Measurements from ENCODE around the gene LCMT1.
"Not testable (repeated sequence)": the region's sequence is repeated elsewhere in the genome, so short reads cannot be mapped to it uniquely, and the experiment has no call there.

Gene LCMT1

DNA sequence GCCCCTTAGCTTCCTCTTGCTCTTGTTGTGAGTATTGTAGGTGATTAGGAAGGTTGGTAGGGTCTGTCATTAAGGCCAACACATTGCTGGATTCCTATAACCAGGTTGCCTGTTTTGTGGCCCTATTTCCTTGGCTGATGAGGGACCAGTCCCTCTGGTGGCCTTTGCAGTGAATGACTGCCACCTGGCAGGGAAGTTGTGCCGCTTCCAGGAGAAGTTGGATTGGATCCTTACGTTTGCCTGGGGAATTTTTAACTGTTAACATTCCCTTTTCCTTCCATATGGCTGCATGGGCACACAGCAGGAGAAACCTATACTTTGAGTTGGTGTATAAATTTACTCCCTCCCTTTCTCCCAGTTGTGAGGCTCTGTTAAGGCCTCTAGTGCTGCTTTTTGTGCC, 32.4 kb downstream of the LCMT1 start:
- Mint-ChIP-seq H3K27ac (no peak overlapping the region), H3K4me1 (no peaks in the 10 kb centered on the region), H3K4me3 (no peak overlapping the region), H3K9me3 (no peaks in the 10 kb centered on the region), H3K27me3 (no peaks in the 10 kb centered on the region), H3K36me3 (peaks cover 15% of the 10 kb centered on the region)
- DNase-seq (ENCODE audit: low spot score in 2 of 2) (no peak), ATAC-seq (ENCODE audit: low read depth) (no peak)

DNA sequence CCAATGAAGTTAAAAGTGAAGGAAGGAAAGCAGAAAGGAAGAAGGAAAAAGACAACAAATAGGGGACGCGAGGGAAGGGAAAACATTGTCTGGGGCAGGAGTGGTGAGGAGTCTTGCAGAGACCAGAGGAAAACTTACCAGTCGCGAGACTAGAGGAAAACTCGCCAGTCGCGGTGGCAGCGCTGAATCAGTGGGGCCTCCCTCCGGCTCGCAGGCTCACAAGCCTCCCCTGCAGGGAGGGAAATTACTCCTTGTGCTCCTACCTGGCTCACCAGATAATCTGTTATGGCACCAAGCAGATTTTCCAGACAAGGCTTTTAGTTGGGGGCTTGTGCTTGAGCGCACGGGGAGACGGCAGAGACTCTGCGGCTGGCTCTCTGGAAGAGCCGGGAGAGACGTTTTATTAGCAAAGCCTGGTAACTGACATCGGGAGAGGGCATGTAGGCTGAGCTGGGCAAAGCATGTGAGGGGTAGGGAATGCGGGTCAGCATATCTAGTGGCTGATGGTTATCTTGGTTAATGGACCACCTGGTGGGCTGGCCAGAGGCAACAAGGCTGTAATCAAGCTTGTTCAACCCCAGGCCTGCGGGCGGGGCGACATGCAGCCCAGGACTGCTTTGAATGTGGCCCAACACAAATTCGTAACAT, 37.1 kb downstream of the LCMT1 start:
- no peak overlapping the region for H3K4me3 Mint-ChIP-seq
- no peaks in the 10 kb centered on the region for H3K4me1 Mint-ChIP-seq
- H3K27me3 Mint-ChIP-seq, result no peaks in the 10 kb centered on the region
- H3K27ac Mint-ChIP-seq, result no peak overlapping the region
- ATAC-seq (ENCODE audit: low read depth), result no peak
- no peaks in the 10 kb centered on the region for H3K9me3 Mint-ChIP-seq
- DNase-seq (ENCODE audit: low spot score in 2 of 2), result no peak
- H3K36me3 Mint-ChIP-seq, result peaks cover 15% of the 10 kb centered on the region

DNA sequence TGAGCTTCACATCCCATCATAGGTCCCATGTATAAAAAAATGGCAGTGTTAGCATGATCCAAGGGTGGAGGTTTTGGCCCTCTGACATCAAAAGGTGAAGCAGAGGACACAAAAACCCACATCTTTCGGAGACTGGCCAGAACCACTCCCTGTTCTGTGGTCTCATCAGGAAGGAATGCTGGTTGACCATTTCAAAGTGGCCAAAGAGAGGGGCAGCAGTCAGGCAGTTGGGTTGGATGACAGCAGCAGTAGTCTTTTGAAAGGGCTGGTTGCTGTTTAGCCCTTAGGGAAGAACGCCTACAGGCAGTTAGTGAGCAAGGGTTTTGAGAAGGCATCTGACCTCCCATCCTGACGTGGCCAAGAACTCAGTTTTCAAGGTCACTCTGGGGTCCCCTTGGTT, 40.5 kb downstream of the LCMT1 start:
- Mint-ChIP-seq H3K4me3 (no peak overlapping the region), H3K4me1 (no peaks in the 10 kb centered on the region), H3K27me3 (no peaks in the 10 kb centered on the region), H3K9me3 (no peaks in the 10 kb centered on the region), H3K27ac (no peak overlapping the region), H3K36me3 (peaks cover 25% of the 10 kb centered on the region)
- no peak for DNase-seq (ENCODE audit: low spot score in 2 of 2)
- ATAC-seq (ENCODE audit: low read depth), result no peak

DNA sequence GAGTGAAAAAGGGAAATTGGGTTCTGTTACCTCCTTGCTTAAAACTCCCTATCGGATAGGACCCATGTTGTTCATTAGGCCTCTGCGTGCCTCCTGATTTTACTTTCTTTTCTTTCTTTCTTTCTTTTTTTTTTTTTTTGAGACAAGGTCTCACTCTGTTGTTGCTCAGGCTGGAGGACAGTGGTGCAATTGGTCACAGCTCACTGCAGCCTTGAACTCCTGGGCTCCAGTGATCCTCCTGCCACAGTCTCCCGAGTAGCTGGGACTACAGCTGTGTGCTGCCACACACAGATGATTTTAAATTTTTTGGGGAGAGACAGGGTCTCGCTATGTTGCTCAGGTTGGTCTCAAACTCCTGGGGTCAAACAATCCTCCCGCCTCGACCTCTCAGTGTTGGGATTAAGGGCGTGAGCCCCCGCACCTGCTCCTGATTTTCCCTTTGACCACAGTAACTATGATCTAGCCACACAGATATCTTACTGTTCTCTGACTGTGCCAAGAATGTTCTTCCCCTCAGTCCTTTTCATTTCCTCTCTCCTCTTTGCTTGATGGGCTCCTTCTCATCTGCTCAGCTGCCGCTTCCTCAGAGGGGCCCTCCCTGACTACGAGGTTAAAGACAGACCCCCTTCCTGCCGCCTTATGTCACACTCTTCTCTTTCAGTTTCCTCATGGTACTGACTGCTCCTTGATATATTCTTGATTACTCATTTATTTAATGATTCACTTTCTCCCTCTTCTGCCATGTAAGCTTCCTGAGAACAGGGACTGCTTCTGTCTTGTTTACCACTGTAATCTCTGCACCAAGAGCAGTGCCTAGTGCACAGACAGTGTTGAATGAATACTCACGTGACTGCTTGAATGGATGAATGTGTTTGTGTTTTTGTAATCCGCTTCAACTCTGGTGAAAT, 44.3 kb downstream of the LCMT1 start:
- DNase-seq (ENCODE audit: low spot score in 2 of 2) (no peak), ATAC-seq (ENCODE audit: low read depth) (no peak)
- H3K36me3 Mint-ChIP-seq, result peaks cover 28% of the 10 kb centered on the region
- H3K27me3 Mint-ChIP-seq, result no peaks in the 10 kb centered on the region
- H3K27ac Mint-ChIP-seq, result no peak overlapping the region
- H3K4me1 Mint-ChIP-seq, result no peaks in the 10 kb centered on the region
- H3K9me3 Mint-ChIP-seq, result no peaks in the 10 kb centered on the region
- no peak overlapping the region for H3K4me3 Mint-ChIP-seq

DNA sequence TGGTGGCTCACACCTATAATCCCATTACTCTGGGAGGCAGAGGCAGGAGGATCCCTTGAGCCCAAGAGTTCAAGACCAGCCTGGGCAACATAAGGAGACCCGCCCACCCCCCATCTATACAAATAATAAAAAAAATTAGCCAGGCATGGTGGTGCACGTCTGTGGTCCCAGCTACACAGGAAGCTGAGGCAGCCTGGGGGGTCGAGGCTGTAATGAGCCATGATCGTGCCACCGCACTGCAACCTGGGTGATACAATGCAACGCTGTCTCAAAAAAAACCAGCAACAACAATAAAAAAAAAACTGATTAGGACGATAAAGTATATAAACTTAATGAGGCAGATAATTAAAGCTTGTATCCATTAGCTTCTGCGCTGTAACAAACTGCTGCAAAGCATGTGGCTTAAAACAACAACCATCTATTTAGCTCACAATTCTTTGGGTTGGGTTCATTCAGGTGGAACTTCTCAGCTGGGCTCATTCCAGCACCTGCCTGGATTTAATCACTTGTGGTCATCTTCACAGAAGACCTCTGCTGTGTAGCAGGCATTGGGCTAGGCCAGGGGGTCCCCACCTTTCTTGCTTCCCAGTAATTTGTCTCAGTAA, 45.8 kb downstream of the LCMT1 start:
- H3K4me1 Mint-ChIP-seq, result no peaks in the 10 kb centered on the region
- no peak for DNase-seq (ENCODE audit: low spot score in 2 of 2)
- ATAC-seq (ENCODE audit: low read depth), result no peak
- peaks cover 28% of the 10 kb centered on the region for H3K36me3 Mint-ChIP-seq
- H3K27me3 Mint-ChIP-seq, result no peaks in the 10 kb centered on the region
- H3K27ac Mint-ChIP-seq, result no peak overlapping the region
- H3K9me3 Mint-ChIP-seq, result no peaks in the 10 kb centered on the region
- H3K4me3 Mint-ChIP-seq, result no peak overlapping the region

DNA sequence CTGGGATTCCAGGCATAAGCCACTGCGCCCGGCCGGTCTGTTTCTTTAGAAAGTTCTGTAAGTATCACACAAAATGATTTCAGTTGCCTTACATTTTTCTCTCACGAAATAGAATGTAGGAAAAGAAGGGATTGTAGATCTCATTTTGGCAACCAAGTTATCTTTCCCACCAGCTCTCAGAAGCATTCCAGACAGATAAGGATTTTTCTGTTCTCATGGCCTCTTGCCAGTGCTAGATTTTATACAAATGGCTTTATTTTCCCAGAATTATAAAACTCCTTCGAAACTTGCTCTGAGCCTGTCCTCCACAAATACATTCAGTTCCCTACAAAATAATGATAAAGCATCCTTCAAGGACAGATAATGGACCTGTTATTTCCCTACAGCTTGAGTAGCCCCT, 46.9 kb downstream of the LCMT1 start:
- Mint-ChIP-seq H3K9me3 (no peaks in the 10 kb centered on the region), H3K27me3 (no peaks in the 10 kb centered on the region), H3K4me3 (no peak overlapping the region), H3K36me3 (peaks cover 22% of the 10 kb centered on the region), H3K27ac (no peak overlapping the region), H3K4me1 (no peaks in the 10 kb centered on the region)
- ATAC-seq (ENCODE audit: low read depth) (no peak), DNase-seq (ENCODE audit: low spot score in 2 of 2) (no peak)

DNA sequence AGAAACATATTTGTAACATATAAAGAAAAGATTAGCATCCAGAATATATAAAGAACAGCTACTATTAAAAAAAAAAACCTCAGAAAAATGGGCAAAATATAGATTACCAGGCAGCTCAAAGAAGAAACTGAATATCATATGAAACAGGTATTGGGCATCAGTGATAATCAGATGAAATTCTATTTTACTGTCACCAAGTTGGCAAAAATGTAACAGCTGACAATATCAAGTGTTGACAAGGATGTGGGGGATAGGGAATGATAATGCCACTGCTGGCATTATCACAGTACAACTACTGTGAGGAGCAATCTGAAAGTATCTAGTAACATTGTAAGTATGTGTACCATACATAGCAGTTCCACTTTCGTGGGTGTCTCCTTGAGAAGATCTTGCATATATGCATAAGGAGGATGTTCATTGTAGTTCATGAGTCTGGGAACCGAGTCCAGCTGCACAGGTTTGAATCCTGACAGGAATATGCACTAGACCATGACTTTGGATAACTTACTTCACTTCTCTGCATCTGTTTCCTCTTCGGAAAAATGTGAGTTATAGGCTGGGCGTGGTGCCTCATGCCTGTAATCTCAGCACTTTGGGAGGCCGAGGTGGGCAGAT, 50.3 kb downstream of the LCMT1 start:
- H3K4me3 Mint-ChIP-seq, result no peak overlapping the region
- H3K27ac Mint-ChIP-seq, result no peak overlapping the region
- no peak for DNase-seq (ENCODE audit: low spot score in 2 of 2)
- H3K36me3 Mint-ChIP-seq, result peaks cover 26% of the 10 kb centered on the region
- H3K27me3 Mint-ChIP-seq, result no peaks in the 10 kb centered on the region
- ATAC-seq (ENCODE audit: low read depth), result no peak
- no peaks in the 10 kb centered on the region for H3K4me1 Mint-ChIP-seq
- H3K9me3 Mint-ChIP-seq, result no peaks in the 10 kb centered on the region

DNA sequence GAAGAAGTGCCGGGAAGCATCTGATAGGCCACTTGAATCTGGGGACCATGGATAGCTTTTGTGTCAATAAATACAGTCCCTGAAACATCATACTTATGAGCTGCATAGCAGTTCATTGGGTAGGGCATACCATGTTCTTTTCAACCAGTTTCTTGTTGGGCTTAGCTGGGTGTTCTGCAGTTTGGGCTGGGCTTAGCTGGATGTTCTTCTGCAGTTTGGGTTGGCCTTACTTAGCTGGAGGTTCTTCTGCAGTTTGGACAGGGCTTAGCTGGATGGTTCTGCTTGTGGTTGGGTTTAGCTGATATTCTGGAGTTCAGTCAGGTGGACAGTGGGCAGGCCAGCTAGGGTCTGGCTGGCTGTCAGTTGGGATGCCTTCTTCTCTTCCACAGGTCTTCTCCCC, 52.1 kb downstream of the LCMT1 start:
- Mint-ChIP-seq H3K36me3 (peaks cover 25% of the 10 kb centered on the region), H3K4me3 (no peak overlapping the region)

DNA sequence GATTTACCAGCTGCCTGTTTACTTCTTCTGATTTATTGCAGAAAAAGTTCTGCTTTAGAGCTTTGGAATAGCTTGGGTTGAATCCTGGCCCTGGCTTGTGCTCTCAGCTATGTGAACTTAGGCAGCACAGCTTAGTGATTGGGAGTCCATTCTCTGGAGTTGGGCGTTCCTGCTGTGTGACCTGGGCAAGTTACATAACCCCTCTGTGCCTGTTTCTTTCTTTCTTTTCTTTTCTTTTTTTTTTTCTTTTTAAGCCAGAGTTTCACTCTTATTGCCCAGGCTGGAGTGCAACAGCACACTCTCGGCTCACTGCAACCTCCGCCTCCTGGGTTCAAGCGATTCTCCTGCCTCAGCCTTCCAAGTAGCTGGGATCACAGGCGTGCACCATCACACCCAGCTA, 53.7 kb downstream of the LCMT1 start:
- H3K4me3 Mint-ChIP-seq, result no peak overlapping the region
- ATAC-seq (ENCODE audit: low read depth), result no peak
- DNase-seq (ENCODE audit: low spot score in 2 of 2), result no peak
- no peaks in the 10 kb centered on the region for H3K27me3 Mint-ChIP-seq
- H3K9me3 Mint-ChIP-seq, result no peaks in the 10 kb centered on the region
- H3K4me1 Mint-ChIP-seq, result no peaks in the 10 kb centered on the region
- H3K36me3 Mint-ChIP-seq, result peaks cover 31% of the 10 kb centered on the region
- no peak overlapping the region for H3K27ac Mint-ChIP-seq

More for the DNA sequence above, 52.1 kb downstream of the LCMT1 start:
- Mint-ChIP-seq H3K27me3 (no peaks in the 10 kb centered on the region), H3K4me1 (no peaks in the 10 kb centered on the region), H3K27ac (no peak overlapping the region), H3K9me3 (no peaks in the 10 kb centered on the region)
- ATAC-seq (ENCODE audit: low read depth) (no peak), DNase-seq (ENCODE audit: low spot score in 2 of 2) (no peak)

DNA sequence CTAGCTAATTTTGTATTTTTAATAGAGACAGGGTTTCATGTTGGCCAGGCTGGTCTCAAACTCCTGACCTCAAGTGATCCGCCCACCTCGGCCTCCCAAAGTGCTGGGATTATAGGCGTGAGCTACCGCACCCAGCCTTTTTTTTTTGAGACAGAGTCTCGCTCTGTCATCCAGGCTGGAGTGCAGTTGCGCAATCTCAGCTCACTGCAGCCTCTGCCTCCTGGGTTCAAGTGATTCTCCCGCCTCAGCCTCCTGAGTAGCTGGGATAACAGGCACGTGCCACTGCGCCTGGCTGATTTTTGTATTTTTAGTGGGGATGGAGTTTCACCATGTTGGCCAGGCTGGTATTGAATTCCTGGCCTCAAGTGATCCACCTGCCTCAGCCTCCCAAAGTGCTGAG, 56.4 kb downstream of the LCMT1 start:
- H3K27ac Mint-ChIP-seq; H3K4me3 Mint-ChIP-seq; ATAC-seq (ENCODE audit: low read depth); H3K4me1 Mint-ChIP-seq; DNase-seq (ENCODE audit: low spot score in 2 of 2); H3K9me3 Mint-ChIP-seq; H3K27me3 Mint-ChIP-seq: not testable (repeated sequence)
- peaks cover 37% of the 10 kb centered on the region for H3K36me3 Mint-ChIP-seq

DNA sequence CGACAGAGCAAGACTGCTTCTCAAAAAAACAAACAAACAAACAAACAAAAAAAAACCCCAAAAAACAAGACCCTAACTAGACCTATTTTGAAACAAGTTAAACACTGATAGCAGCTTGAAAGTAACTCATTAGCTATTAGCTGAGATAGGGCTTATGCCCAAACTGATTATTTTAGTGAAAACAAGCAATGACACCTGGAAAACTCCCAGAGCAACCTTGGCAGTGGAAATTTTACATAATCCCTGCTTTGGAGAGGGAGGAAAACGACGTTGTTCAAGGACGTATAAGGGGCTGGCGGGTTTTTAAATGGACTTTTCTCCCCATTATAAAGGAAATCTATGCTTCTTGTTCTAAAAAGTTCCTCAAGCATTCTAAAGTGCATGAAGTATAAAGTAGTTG, 59.8 kb downstream of the LCMT1 start:
- Mint-ChIP-seq H3K4me3 (no peak overlapping the region), H3K4me1 (no peaks in the 10 kb centered on the region), H3K27ac (no peak overlapping the region), H3K27me3 (no peaks in the 10 kb centered on the region), H3K36me3 (peaks cover 32% of the 10 kb centered on the region), H3K9me3 (no peaks in the 10 kb centered on the region)
- ATAC-seq (ENCODE audit: low read depth), result no peak
- DNase-seq (ENCODE audit: low spot score in 2 of 2), result no peak

DNA sequence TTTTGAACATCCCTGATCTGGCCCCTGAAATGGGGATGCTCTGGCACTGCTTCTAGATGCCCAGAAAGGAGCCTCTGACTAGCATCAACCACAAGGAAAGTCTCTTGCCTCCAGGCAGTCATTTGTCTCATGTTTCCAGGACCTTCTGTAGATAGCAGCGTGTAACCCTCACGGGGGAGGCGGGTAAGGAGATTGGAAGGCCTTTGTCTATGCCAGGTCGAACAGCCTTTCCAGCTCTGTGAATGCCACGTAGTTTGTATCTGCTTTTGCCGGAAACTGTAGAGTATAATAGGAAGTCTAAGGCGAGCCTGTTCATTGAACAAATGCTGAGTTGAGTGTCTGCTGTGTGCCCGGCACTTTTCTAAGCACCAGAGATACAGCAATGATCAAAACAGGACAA, 61.3 kb downstream of the LCMT1 start:
- Mint-ChIP-seq H3K4me1 (no peaks in the 10 kb centered on the region), H3K27ac (no peak overlapping the region), H3K27me3 (no peaks in the 10 kb centered on the region), H3K36me3 (peaks cover 27% of the 10 kb centered on the region), H3K4me3 (no peak overlapping the region), H3K9me3 (no peaks in the 10 kb centered on the region)
- DNase-seq (ENCODE audit: low spot score in 2 of 2) (no peak), ATAC-seq (ENCODE audit: low read depth) (no peak)

DNA sequence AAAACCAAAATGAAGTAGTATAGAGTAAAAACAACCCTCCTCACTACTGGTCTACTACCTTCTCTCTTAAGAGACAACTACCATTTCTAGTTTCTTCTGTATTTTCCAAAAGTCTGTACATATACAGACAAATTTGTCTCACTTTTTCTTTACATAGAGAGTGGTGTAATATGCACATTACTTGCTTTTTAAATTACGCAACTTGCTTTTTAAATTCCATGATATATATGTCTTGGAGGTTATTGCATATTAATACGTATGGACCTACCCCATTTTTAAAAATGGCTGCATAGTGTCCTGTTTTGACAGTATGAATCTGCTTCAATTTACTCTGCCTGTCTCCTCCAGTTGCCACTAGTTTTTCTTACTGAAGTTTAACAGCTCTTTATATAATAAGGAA, 62.7 kb downstream of the LCMT1 start:
- Mint-ChIP-seq H3K9me3 (no peaks in the 10 kb centered on the region), H3K36me3 (peaks cover 34% of the 10 kb centered on the region), H3K4me1 (no peaks in the 10 kb centered on the region), H3K4me3 (no peak overlapping the region), H3K27ac (no peak overlapping the region), H3K27me3 (no peaks in the 10 kb centered on the region)
- no peak for ATAC-seq (ENCODE audit: low read depth)
- DNase-seq (ENCODE audit: low spot score in 2 of 2), result no peak

DNA sequence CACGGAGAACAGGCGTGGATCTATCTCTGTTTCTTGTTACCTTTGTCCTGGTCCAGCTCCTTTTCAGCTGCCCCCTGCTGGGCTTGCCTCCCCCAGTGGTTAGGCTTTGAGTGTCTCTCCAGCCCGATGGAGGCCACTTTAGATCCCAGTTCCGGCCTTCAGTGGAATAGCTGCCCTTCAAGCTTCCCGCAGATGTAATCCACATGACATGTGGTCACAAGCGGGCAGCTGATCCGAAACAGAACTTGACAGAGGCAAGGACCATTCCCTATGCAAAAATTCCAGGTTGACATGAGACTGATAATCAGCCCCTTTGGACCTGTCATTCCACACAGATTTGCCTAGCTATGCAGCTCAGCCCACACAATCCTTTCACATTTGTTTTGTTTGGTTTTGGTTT, 64.6 kb downstream of the LCMT1 start:
- Mint-ChIP-seq H3K9me3 (no peaks in the 10 kb centered on the region), H3K36me3 (peaks cover 24% of the 10 kb centered on the region)
- no peak for DNase-seq (ENCODE audit: low spot score in 2 of 2)

More for the DNA sequence above, 64.6 kb downstream of the LCMT1 start:
- H3K27me3 Mint-ChIP-seq, result no peaks in the 10 kb centered on the region
- H3K27ac Mint-ChIP-seq, result no peak overlapping the region
- H3K4me3 Mint-ChIP-seq, result no peak overlapping the region
- H3K4me1 Mint-ChIP-seq, result no peaks in the 10 kb centered on the region
- ATAC-seq (ENCODE audit: low read depth), result no peak

Measured in memory B cell (primary cell).